OCI-LY3 (cell line): Measurements from ENCODE around the gene MICALL1.

Experiments used
- H2AFZ ChIP-seq: fragments of 200-600, 300-600 bp; shearing (Covaris generic); 2 replicates; pipeline ENCODE4 v1.6.0; 2014; ENCODE audit warnings: antibody characterized with exemption, low read depth, low read length
- H3K27ac ChIP-seq: fragments of 200-600, 300-600 bp; sonication (generic); 2 replicates; pipeline ENCODE4 v1.5.1; 2014; ENCODE audit warnings: mild to moderate bottlenecking, low read length, moderate library complexity, mixed read lengths
- H3K27me3 ChIP-seq: fragments of 200-600, 300-600 bp; sonication (generic); 2 replicates; pipeline ENCODE4 v1.6.1; 2014; ENCODE audit warnings: low read depth, low read length, mixed read lengths
- H3K36me3 ChIP-seq: fragments of 200-600, 300-600 bp; sonication (generic); replicated peaks from 2 replicates; pipeline ENCODE3; 2014; ENCODE audit warnings: low read depth, low read length, mixed read lengths
- H3K4me1 ChIP-seq: fragments of 300-600, 200-600 bp; sonication (generic); 2 replicates; pipeline ENCODE4 v1.6.1; 2014; ENCODE audit warnings: low read length, mixed read lengths
- H3K4me2 ChIP-seq: fragments of 200-600, 300-600 bp; sonication (generic); 2 replicates; pipeline ENCODE4 v1.6.1; 2014; ENCODE audit warnings: low read length, mixed read lengths
- H3K4me3 ChIP-seq: fragments of 300-600, 200-600 bp; sonication (generic); 2 replicates; pipeline ENCODE4 v1.5.1; 2014; ENCODE audit warnings: antibody characterized with exemption, mild to moderate bottlenecking, low read length, moderate library complexity
- H3K79me2 ChIP-seq: fragments of 300-600, 200-600 bp; shearing (Covaris generic); 2 replicates; pipeline ENCODE4 v1.6.1; 2014; ENCODE audit warnings: mild to moderate bottlenecking, low read length, mixed read lengths
- H3K9ac ChIP-seq: fragments of 300-600, 200-600 bp; shearing (Covaris generic); 2 replicates; pipeline ENCODE4 v1.6.0; 2014; ENCODE audit warnings: mild to moderate bottlenecking, low read length, moderate library complexity
- H3K9me3 ChIP-seq: fragments of 200-600, 300-600 bp; shearing (Covaris generic); 2 replicates; pipeline ENCODE4 v1.6.1; 2014; ENCODE audit warnings: low read length, mixed read lengths; ENCODE audit not compliant: insufficient read depth
- H4K20me1 ChIP-seq: fragments of 200-600, 300-600 bp; sonication (generic); 2 replicates; pipeline ENCODE4 v1.6.1; 2016; ENCODE audit warnings: low read length, mixed read lengths; ENCODE audit not compliant: insufficient read depth
- CTCF ChIP-seq: fragments of 200-600, 300-600 bp; sonication (generic); IDR thresholded peaks from 2 replicates; pipeline ENCODE4 v1.5.1; 2014; ENCODE audit warnings: antibody characterized with exemption, low read length, low read depth
- EZH2phosphoT487 ChIP-seq: fragments of 200-600 bp; shearing (Covaris generic); IDR thresholded peaks from 2 replicates; pipeline ENCODE4 v1.6.1; 2018; ENCODE audit warnings: antibody characterized with exemption, mixed run types, low read depth

The MICALL1 gene

GRCh38 chr22:37990862-37991261 is 84.8 kb downstream of the MICALL1 start:
- H3K4me2 ChIP-seq = no peak overlapping the region
- no peaks in the 10 kb centered on the region for H3K9me3 ChIP-seq
- no peaks in the 10 kb centered on the region for H3K36me3 ChIP-seq
- no peaks in the 10 kb centered on the region for H4K20me1 ChIP-seq
- H3K4me1 ChIP-seq = no peaks in the 10 kb centered on the region; the same call in 1 of the 2 replicates
- H3K79me2 ChIP-seq = no peaks in the 10 kb centered on the region
- no peak overlapping the region for H3K9ac ChIP-seq
- H3K27ac ChIP-seq = no peak overlapping the region
- no peak overlapping the region for H3K4me3 ChIP-seq
- TF ChIP-seq EZH2phosphoT487 (no peak), CTCF (no peak)
- no peaks in the 10 kb centered on the region for H3K27me3 ChIP-seq
- no peak overlapping the region for H2AFZ ChIP-seq

- Histone ChIP-seq H3K4me2 (no peak overlapping the region), H3K9ac (no peak overlapping the region), H3K36me3 (no peaks in the 10 kb centered on the region), H2AFZ (no peak overlapping the region), H3K4me3 (no peak overlapping the region), H3K4me1 (peaks cover 7% of the 10 kb centered on the region), H3K9me3 (no peaks in the 10 kb centered on the region), H3K27me3 (no peaks in the 10 kb centered on the region), H3K27ac (no peak overlapping the region), H4K20me1 (no peaks in the 10 kb centered on the region), H3K79me2 (no peaks in the 10 kb centered on the region)
- TF ChIP-seq CTCF = no peak
- TF ChIP-seq EZH2phosphoT487 = no peak
Observed at GRCh38 chr22:37991731-37992442, 85.8 kb downstream of the MICALL1 start.
